RWPE1 (cell line): Measurements from ENCODE around the gene PARL.

Experiments used
- CTCF ChIA-PET: fragments of 350-600 bp; sonication (Branson Sonifier 250); formaldehyde crosslinking; extraction: SDS; loops from one replicate; lab custom pipeline; 2021; lab: Yijun Ruan, JAX
- POLR2A ChIA-PET: fragments of 400-600 bp; formaldehyde crosslinking; extraction: SDS; loops from one replicate; lab custom pipeline; 2020; ENCODE audit warnings: antibody characterized with exemption; ENCODE audit not compliant: low non-redundant PET; lab: Yijun Ruan, JAX
- DNase-seq: peaks from one replicate; pipeline ENCODE4 v3.0.0; 2012; ENCODE audit warnings: low spot score
- H3K27ac ChIP-seq: fragments of 450-650 bp; 2 replicates; pipeline ENCODE4 v1.5.1; 2017
- CTCF ChIP-seq: fragments of 450-650 bp; conservative IDR thresholded peaks from 2 replicates; pipeline ENCODE4 v1.5.1; 2017; ENCODE audit warnings: low read depth, mild to moderate bottlenecking

PARL gene

DNA sequence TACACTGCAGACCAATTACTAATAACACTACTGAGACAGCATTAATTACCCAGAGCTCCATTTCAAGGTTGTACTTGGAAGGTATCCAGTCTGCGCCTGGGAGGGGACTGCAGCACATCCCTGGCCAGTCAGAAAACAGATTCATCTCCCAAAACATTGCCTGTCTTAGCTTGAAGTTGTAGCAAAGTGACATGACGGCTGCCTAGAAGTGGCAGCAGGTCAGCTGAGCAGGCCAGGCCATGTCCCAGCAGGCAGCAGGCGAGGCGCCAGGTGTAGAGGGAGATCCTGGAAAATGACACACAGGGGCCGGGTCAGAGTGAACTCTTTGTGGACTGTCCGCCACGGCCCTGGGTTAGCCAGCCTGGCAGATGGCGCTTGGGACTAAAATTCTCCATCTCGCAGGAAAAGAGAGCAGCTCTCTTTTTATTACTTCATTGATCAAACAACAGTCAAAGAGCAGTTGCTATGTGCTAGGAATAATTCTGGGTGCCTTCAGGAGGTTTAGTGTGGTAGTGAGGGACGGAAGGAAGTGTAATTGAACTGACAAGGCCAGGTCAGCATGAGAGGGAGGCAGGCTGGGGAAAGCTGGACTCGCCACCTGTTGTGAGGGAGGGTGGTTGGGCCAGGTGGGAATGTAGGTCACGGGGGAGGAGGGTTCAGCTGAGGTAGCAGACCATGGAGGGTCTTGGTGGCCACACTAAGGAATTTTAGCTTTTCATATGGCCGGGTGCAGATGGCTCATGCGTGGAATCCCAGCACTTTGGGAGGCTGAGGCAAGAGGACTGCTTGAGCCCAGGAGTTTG lies 58.0 kb downstream of the PARL start:
- POLR2A ChIA-PET: no interaction called here
- no peak for DNase-seq
- peak overlapping the region; percentile 68 for H3K27ac ChIP-seq
- no peak for TF ChIP-seq CTCF
- CTCF ChIA-PET: interaction anchor here (1.2 to 1.5 kb wide), 2 partner anchors 13 to 58 kb away, joined by 3 to 4 read pairs; partner anchors contain the start of gene PARL

- ChIA-PET POLR2A (no interaction called here), CTCF (interaction anchor here (0.5 to 1.5 kb wide), 2 partner anchors 14 to 1211 kb away, joined by 3 to 4 read pairs; no protein-coding TSS in a partner anchor)
- peak; percentile 38 for DNase-seq
- TF ChIP-seq CTCF: peak; percentile 58; the same call in 1 of the 2 replicates
- peak within 1 kb of the TSS; percentile 68 for H3K27ac ChIP-seq
Measured at GRCh38 chr3:183825456-183826161, 59.1 kb downstream of the PARL start, which contains the start of gene MAP6D1. Gene MAP6D1 (minus strand): TSS chr3:183825577. CDS start chr3:183825547, 30 bp downstream.

DNA sequence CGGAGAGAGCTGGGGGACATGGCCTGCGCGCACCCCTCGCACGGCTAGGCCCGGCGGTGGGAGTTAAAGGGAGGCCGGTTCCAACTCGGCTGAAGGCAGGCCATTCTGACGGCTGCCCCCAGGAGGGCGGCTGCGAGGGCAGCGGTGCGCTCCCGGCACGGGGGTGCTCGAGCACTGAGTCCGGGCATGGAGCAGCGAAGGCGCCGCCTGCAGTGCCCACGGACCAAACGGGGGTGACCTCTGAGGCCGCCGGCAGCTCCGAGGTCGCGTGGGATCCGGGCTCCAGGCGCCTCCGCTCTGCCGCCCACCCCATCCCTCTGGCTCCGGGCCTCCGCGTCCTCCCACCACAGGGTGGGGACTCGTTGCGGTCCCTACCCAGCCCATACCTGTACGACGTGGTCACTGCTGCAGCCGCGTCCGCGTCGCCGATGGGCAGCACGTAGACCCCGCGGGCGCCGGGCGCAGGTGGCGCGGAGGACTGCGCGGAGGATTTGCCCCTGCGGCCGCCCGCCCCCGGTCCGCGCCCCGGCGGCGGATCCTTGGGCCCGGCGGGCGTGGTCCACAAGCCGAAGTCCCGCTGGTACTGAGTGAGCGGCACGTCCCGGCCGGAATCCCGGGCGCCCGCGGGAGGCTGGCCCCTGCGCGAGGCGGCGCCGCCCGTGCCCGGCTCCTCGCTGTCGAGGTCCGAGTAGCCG lies 59.8 kb downstream of the PARL start:
- CTCF ChIA-PET: interaction anchor here (0.5 kb wide), 1 partner anchor 1211 kb away, joined by 3 read pairs; no protein-coding TSS in a partner anchor
- peak overlapping the region; percentile 68 for H3K27ac ChIP-seq
- DNase-seq: peak; percentile 30
- POLR2A ChIA-PET: no interaction called here
- TF ChIP-seq CTCF: no peak

DNA sequence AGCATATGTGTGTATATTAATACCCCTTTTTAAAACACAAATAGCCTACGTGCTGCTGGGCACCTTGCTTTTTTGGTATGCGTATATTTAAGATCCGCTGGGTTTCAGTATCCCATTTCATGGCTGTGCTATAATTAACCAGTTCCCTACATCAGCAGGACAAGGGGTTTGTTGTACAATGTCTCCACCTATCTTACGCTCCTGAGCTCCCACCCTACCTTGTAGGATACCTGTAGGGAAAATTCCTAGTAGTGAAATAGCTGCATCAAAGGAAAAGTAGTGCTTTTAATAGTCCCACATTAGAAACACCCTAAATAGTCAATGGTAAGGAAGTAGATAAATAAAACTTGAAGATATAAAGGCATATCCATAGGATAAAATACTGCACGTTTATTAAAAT lies 60.7 kb downstream of the PARL start:
- CTCF ChIA-PET: interaction anchor here (0.6 kb wide), 1 partner anchor 72 kb away, joined by 3 read pairs; no protein-coding TSS in a partner anchor
- POLR2A ChIA-PET: no interaction called here

GRCh38 chr3:183822631-183823030 lies 62.0 kb downstream of the PARL start:
- DNase-seq: no peak
- no peak overlapping the region for H3K27ac ChIP-seq
- CTCF ChIA-PET: interaction anchor here (0.6 to 0.8 kb wide), 3 partner anchors 8 to 448 kb away, joined by 3 to 6 read pairs (median 3); partner anchors contain the start of gene PARL
- no peak for TF ChIP-seq CTCF
- POLR2A ChIA-PET: no interaction called here

More for the DNA sequence above, 60.7 kb downstream of the PARL start:
- TF ChIP-seq CTCF: no peak
- DNase-seq: peak; percentile 22
- H3K27ac ChIP-seq: no peak overlapping the region

- no peak for TF ChIP-seq CTCF
- ChIA-PET POLR2A (no interaction called here), CTCF (no interaction called here)
- no peak overlapping the region for H3K27ac ChIP-seq
- no peak for DNase-seq
Measured at GRCh38 chr3:183819831-183820230, 64.8 kb downstream of the PARL start.
